Left lung (tissue), 10 donors: ENCODE results near the gene OTOP3. TPM values are rescaled to one million over a fixed set of nuclear protein-coding genes. Genes with fewer than 3 reads are reported as not detected.

Experiments
- ATAC-seq: fragments of 200-7000 bp; cut with Tn5 transposase; one replicate; pipeline ENCODE4 v1.9.1; 2020; ENCODE audit warnings: moderate library complexity
- DNase-seq, 4 donors: peaks; one replicate each; pipeline ENCODE4 v3.0.0-alpha.2; 2013 to 2020
- H3K27ac ChIP-seq, 2 donors: fragments of 200-600 bp; sonication (generic) in 1 of 2; one replicate each; pipeline versions ENCODE4 v1.5.0 to v1.8.0; 2020 to 2021
- H3K27me3 ChIP-seq, 2 donors: fragments of 200-600 bp; sonication (generic) in 1 of 2; one replicate each; pipeline versions ENCODE4 v1.5.0 to v1.8.0; 2020 to 2021
- H3K36me3 ChIP-seq, 2 donors: fragments of 200-600 bp; sonication (generic) in 1 of 2; one replicate each; pipeline versions ENCODE4 v1.5.0 to v1.8.0; 2020 to 2021
- H3K4me1 ChIP-seq, 2 donors: fragments of 200-600 bp; one replicate each; pipeline ENCODE4 v1.8.0; 2021
- H3K4me3 ChIP-seq, 2 donors: fragments of 200-600 bp; sonication (generic) in 1 of 2; one replicate each; pipeline versions ENCODE4 v1.5.0 to v1.8.0; 2020 to 2021; ENCODE audit warnings: mild to moderate bottlenecking in 1 of 2
- H3K9me3 ChIP-seq, 2 donors: fragments of 200-600 bp; sonication (generic) in 1 of 2; one replicate each; pipeline versions ENCODE4 v1.5.0 to v1.8.0; 2020 to 2021
- intact Hi-C, 2 donors: fragments of 100-400 bp; cut with DNase I; formaldehyde crosslinking; loops; one replicate each; pipeline versions ENCODE4 v1.11.2 to v1.14.2; 2022
- polyA plus RNA-seq, 6 donors: library from polyadenylated mRNA; unstranded; fragments of 120-200 nt; gene quantifications; one replicate each; pipeline ENCODE4 v1.2.1, GENCODE V29; 2013; ENCODE audit not compliant: insufficient read length in 6 of 6
- total RNA-seq, 2 donors: library from RNA; stranded (reverse); fragmentation: NEBNext Ultra II Directional; extraction: Animal tissue kit (Norgen Biotek cat#: 25700); gene quantifications; one replicate each; pipeline ENCODE4 v1.2.1, GENCODE V29; 2021
- TF ChIP-seq, protein P1 (sequence below), 2 donors: fragments of 200-600 bp; sonication (generic) in 1 of 2; IDR thresholded peaks; one replicate each; pipeline versions ENCODE4 v1.5.0 to v1.8.0; 2021; ENCODE audit warnings: antibody characterized with exemption in 2 of 2
- donor health status: DM: no; HTN: yes; CAD: no.
- donor health status: DM: no; HTN: no; CAD: no.

OTOP3 gene
- total and polyA plus RNA-seq, 8 donors: not detected

DNA sequence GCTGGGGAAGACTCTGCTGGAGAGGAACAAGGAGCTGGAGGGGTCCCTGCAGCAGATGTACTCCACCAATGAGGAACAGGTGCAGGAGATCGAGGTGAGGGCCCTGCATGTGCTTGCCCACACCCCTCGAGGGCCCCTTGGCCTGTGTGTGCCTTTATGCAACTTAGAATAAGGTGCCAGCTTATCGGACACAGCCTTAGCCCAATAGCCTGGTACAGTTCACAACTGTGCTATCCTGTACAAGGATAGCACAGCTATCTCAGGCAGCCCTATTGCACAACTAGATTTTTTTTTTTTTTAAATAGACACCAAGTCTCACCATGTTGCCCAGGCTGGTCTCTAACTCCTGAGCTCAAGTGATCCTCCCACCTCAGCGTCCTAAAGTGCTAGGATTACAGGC, 63.8 kb downstream of the OTOP3 start:
- Histone ChIP-seq H3K4me3 (no peak overlapping the region), H3K9me3 (no peaks in the 10 kb centered on the region), H3K27ac (no peak overlapping the region), H3K4me1 (no peaks in the 10 kb centered on the region), H3K27me3 (no peaks in the 10 kb centered on the region), H3K36me3 (peaks cover 0 to 36% of the 10 kb centered on the region in 2 donors)
- DNase-seq: no peak
- intact Hi-C loops: no loop called here
- ATAC-seq: no peak
- TF ChIP-seq, protein P1, sequence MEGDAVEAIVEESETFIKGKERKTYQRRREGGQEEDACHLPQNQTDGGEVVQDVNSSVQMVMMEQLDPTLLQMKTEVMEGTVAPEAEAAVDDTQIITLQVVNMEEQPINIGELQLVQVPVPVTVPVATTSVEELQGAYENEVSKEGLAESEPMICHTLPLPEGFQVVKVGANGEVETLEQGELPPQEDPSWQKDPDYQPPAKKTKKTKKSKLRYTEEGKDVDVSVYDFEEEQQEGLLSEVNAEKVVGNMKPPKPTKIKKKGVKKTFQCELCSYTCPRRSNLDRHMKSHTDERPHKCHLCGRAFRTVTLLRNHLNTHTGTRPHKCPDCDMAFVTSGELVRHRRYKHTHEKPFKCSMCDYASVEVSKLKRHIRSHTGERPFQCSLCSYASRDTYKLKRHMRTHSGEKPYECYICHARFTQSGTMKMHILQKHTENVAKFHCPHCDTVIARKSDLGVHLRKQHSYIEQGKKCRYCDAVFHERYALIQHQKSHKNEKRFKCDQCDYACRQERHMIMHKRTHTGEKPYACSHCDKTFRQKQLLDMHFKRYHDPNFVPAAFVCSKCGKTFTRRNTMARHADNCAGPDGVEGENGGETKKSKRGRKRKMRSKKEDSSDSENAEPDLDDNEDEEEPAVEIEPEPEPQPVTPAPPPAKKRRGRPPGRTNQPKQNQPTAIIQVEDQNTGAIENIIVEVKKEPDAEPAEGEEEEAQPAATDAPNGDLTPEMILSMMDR (IDR thresholded peaks at IDR 0.05): no peak

Other genes starting within 250 kb of the OTOP3 start
- gene CD300LF, start 223.0 kb upstream of the OTOP3 start, total RNA-seq: 10 to 100 TPM; 18.7 to 26.7 TPM
- under 1 TPM; 0.33 to 0.85 (median 0.63) TPM for gene CD300LF, start 223.0 kb upstream of the OTOP3 start, polyA plus RNA-seq
- 1 to 10 TPM; 3.2 to 4.8 TPM for gene RAB37, start 198.6 kb upstream of the OTOP3 start, total RNA-seq
- gene RAB37, start 198.6 kb upstream of the OTOP3 start, polyA plus RNA-seq: 10 to 100 TPM in 5 of 6 donors, 1 to 10 TPM in 1; 9.4 to 11.2 (median 10.5) TPM
- 10 to 100 TPM; 25.5 to 37.5 TPM for gene NHERF1, start 187.3 kb upstream of the OTOP3 start, total RNA-seq
- 10 to 100 TPM; 44.9 to 65.5 (median 52.2) TPM for gene NHERF1, start 187.3 kb upstream of the OTOP3 start, polyA plus RNA-seq
- gene NAT9, start 159.6 kb upstream of the OTOP3 start, total RNA-seq: 10 to 100 TPM; 42.8 to 45.8 TPM
- gene NAT9, start 159.6 kb upstream of the OTOP3 start, polyA plus RNA-seq: 10 to 100 TPM; 40.3 to 52.8 (median 47.9) TPM
- under 1 TPM in 1 of 2 donors, not detected in 1; 0.26 TPM for gene GRIN2C, start 76.0 kb upstream of the OTOP3 start, total RNA-seq
- gene GRIN2C, start 76.0 kb upstream of the OTOP3 start, polyA plus RNA-seq: under 1 TPM; 0.15 to 0.43 (median 0.26) TPM
- 10 to 100 TPM in 1 of 2 donors, 1 to 10 TPM in 1; 7.7 to 17.2 TPM for gene FDXR, start 62.9 kb upstream of the OTOP3 start, total RNA-seq
- 1 to 10 TPM; 5.3 to 7.8 (median 6.2) TPM for gene FDXR, start 62.9 kb upstream of the OTOP3 start, polyA plus RNA-seq
- gene FADS6, start 42.3 kb upstream of the OTOP3 start, total RNA-seq: not detected
- gene FADS6, start 42.3 kb upstream of the OTOP3 start, polyA plus RNA-seq: under 1 TPM in 5 of 6 donors, not detected in 1; 0.07 to 0.28 (median 0.15) TPM
- gene USH1G, start 12.6 kb upstream of the OTOP3 start, total RNA-seq: not detected
- gene USH1G, start 12.6 kb upstream of the OTOP3 start, polyA plus RNA-seq: under 1 TPM in 5 of 6 donors, not detected in 1; 0.06 to 0.13 (median 0.12) TPM
- not detected for gene OTOP2, start 11.6 kb upstream of the OTOP3 start, total RNA-seq
- gene OTOP2, start 11.6 kb upstream of the OTOP3 start, polyA plus RNA-seq: not detected
- gene HID1, start 36.9 kb downstream of the OTOP3 start, total RNA-seq: 10 to 100 TPM; 32.1 to 39.7 TPM
- 10 to 100 TPM; 58.0 to 75.8 (median 67.2) TPM for gene HID1, start 36.9 kb downstream of the OTOP3 start, polyA plus RNA-seq
- gene CDR2L, start 51.7 kb downstream of the OTOP3 start, total RNA-seq: 10 to 100 TPM; 22.9 to 41.2 TPM
- 10 to 100 TPM; 10.3 to 17.8 (median 13.8) TPM for gene CDR2L, start 51.7 kb downstream of the OTOP3 start, polyA plus RNA-seq
- gene MRPL58, start 76.8 kb downstream of the OTOP3 start, total RNA-seq: 10 to 100 TPM; 25.7 to 32.8 TPM
- 10 to 100 TPM; 18.8 to 25.1 (median 21.0) TPM for gene MRPL58, start 76.8 kb downstream of the OTOP3 start, polyA plus RNA-seq
- 100 to 1,000 TPM; 203 to 215 TPM for gene ATP5PD, start 111.1 kb downstream of the OTOP3 start, total RNA-seq
- gene ATP5PD, start 111.1 kb downstream of the OTOP3 start, polyA plus RNA-seq: 100 to 1,000 TPM; 199 to 237 (median 213) TPM
- 10 to 100 TPM; 20.6 to 20.8 TPM for gene KCTD2, start 111.3 kb downstream of the OTOP3 start, total RNA-seq
- gene KCTD2, start 111.3 kb downstream of the OTOP3 start, polyA plus RNA-seq: 10 to 100 TPM; 25.0 to 32.0 (median 27.2) TPM
- gene SLC16A5, start 152.1 kb downstream of the OTOP3 start, total RNA-seq: 10 to 100 TPM; 36.8 to 45.1 TPM
- 10 to 100 TPM; 18.5 to 26.8 (median 23.0) TPM for gene SLC16A5, start 152.1 kb downstream of the OTOP3 start, polyA plus RNA-seq
- gene ARMC7, start 174.1 kb downstream of the OTOP3 start, total RNA-seq: 10 to 100 TPM; 18.3 to 19.3 TPM
- gene ARMC7, start 174.1 kb downstream of the OTOP3 start, polyA plus RNA-seq: 10 to 100 TPM; 13.2 to 15.5 (median 14.8) TPM
- 10 to 100 TPM; 26.0 to 39.9 TPM for gene NT5C, start 195.8 kb downstream of the OTOP3 start, total RNA-seq
- 10 to 100 TPM; 37.6 to 56.2 (median 45.9) TPM for gene NT5C, start 195.8 kb downstream of the OTOP3 start, polyA plus RNA-seq
- 10 to 100 TPM; 65.0 to 97.8 TPM for gene JPT1, start 218.6 kb downstream of the OTOP3 start, total RNA-seq
- 100 to 1,000 TPM in 1 of 6 donors, 10 to 100 TPM in 5; 71.4 to 115 (median 87.9) TPM for gene JPT1, start 218.6 kb downstream of the OTOP3 start, polyA plus RNA-seq
- 100 to 1,000 TPM; 321 to 344 TPM for gene SUMO2, start 247.1 kb downstream of the OTOP3 start, total RNA-seq
- 100 to 1,000 TPM; 607 to 735 (median 686) TPM for gene SUMO2, start 247.1 kb downstream of the OTOP3 start, polyA plus RNA-seq